Forelimb muscle (tissue), 1 donor: Measurements from ENCODE around the gene FARS2. TPM values are rescaled to one million over a fixed set of nuclear protein-coding genes. Genes with fewer than 3 reads are reported as not detected.

Experiments
- DNase-seq: peaks from one replicate; pipeline ENCODE4 v3.0.0-alpha.2; 2013; ENCODE audit warnings: low read depth
- polyA plus RNA-seq: library from polyadenylated mRNA; unstranded; fragments of 120-200 nt; gene quantifications from one replicate; pipeline ENCODE4 v1.2.1, GENCODE V29; 2013; ENCODE audit not compliant: insufficient read length

FARS2 gene
- polyA plus RNA-seq, 1 donor, result 10.3 TPM

GRCh38 chr6:5466281-5467136, 205.2 kb downstream of the FARS2 start:
- DNase-seq, result no peak

GRCh38 chr6:5468586-5468985, 207.3 kb downstream of the FARS2 start:
- no peak for DNase-seq

GRCh38 chr6:5469101-5469846, 208.0 kb downstream of the FARS2 start:
- no peak for DNase-seq

- DNase-seq, result peak; percentile 28
Measured at GRCh38 chr6:5471044-5471443, 209.7 kb downstream of the FARS2 start.

GRCh38 chr6:5471637-5472398, 210.5 kb downstream of the FARS2 start:
- DNase-seq, result no peak

- DNase-seq, result no peak
Measured at GRCh38 chr6:5472571-5472970, 211.3 kb downstream of the FARS2 start.

- DNase-seq, result no peak
Measured at GRCh38 chr6:5475779-5476178, 214.5 kb downstream of the FARS2 start.

- DNase-seq, result no peak
Measured at GRCh38 chr6:5478380-5478779, 217.1 kb downstream of the FARS2 start.

- DNase-seq, result no peak
Measured at GRCh38 chr6:5481033-5481432, 219.7 kb downstream of the FARS2 start.

- DNase-seq, result no peak
Measured at GRCh38 chr6:5481750-5482149, 220.4 kb downstream of the FARS2 start.

- DNase-seq, result no peak
Measured at GRCh38 chr6:5482619-5483018, 221.3 kb downstream of the FARS2 start.

- DNase-seq, result no peak
Measured at GRCh38 chr6:5484692-5485091, 223.4 kb downstream of the FARS2 start.

GRCh38 chr6:5486214-5486613, 224.9 kb downstream of the FARS2 start:
- DNase-seq, result no peak

GRCh38 chr6:5490501-5491069, 229.3 kb downstream of the FARS2 start:
- DNase-seq, result no peak

GRCh38 chr6:5492356-5492755, 231.0 kb downstream of the FARS2 start:
- DNase-seq, result no peak

- DNase-seq, result no peak
Measured at GRCh38 chr6:5493806-5494205, 232.5 kb downstream of the FARS2 start.

- no peak for DNase-seq
Measured at GRCh38 chr6:5497896-5498578, 236.7 kb downstream of the FARS2 start.

GRCh38 chr6:5498579-5498899, 237.2 kb downstream of the FARS2 start:
- DNase-seq, result no peak

- no peak for DNase-seq
Measured at GRCh38 chr6:5499644-5500306, 238.5 kb downstream of the FARS2 start.

- no peak for DNase-seq
Measured at GRCh38 chr6:5501837-5502236, 240.5 kb downstream of the FARS2 start.

GRCh38 chr6:5504078-5504477, 242.8 kb downstream of the FARS2 start:
- DNase-seq, result no peak
